Measurements from ENCODE around the gene CHSY1. TPM values are rescaled to one million over a fixed set of nuclear protein-coding genes. Genes with fewer than 3 reads are reported as not detected.
"Not testable (repeated sequence)": the region's sequence is repeated elsewhere in the genome, so short reads cannot be mapped to it uniquely, and the experiment has no call there.

CHSY1 gene
- 33.9 and 47.0 TPM in 2 replicates for total RNA-seq

- DNase-seq (ENCODE audit: extremely low read depth, low read depth, low spot score): no peak
Measured at GRCh38 chr15:101251830-101252820, at the start of gene CHSY1. CHSY1 (minus strand) TSS chr15:101252048; CDS start chr15:101251456, 592 bp downstream.

GRCh38 chr15:101296418-101297405 lies 44.9 kb upstream of the CHSY1 start:
- no peak for DNase-seq (ENCODE audit: extremely low read depth, low read depth, low spot score)

- no peak for DNase-seq (ENCODE audit: extremely low read depth, low read depth, low spot score)
Measured at GRCh38 chr15:101295607-101296161, 43.8 kb upstream of the CHSY1 start.

GRCh38 chr15:101294731-101295606 lies 43.1 kb upstream of the CHSY1 start, which contains the start of gene SNRPA1:
SNRPA1 (minus strand) TSS chr15:101295248; CDS start chr15:101295178, 70 bp downstream.
- DNase-seq (ENCODE audit: extremely low read depth, low read depth, low spot score): no peak

GRCh38 chr15:101293122-101293521 lies 41.3 kb upstream of the CHSY1 start:
- no peak for DNase-seq (ENCODE audit: extremely low read depth, low read depth, low spot score)

- no peak for DNase-seq (ENCODE audit: extremely low read depth, low read depth, low spot score)
Measured at GRCh38 chr15:101288905-101289513, 37.2 kb upstream of the CHSY1 start.

- not testable (repeated sequence) for DNase-seq (ENCODE audit: extremely low read depth, low read depth, low spot score)
Measured at GRCh38 chr15:101287342-101287741, 35.5 kb upstream of the CHSY1 start.

GRCh38 chr15:101286471-101287114 lies 34.7 kb upstream of the CHSY1 start:
- no peak for DNase-seq (ENCODE audit: extremely low read depth, low read depth, low spot score)

- no peak for DNase-seq (ENCODE audit: extremely low read depth, low read depth, low spot score)
Measured at GRCh38 chr15:101283931-101284330, 32.1 kb upstream of the CHSY1 start.

GRCh38 chr15:101280007-101280406 lies 28.2 kb upstream of the CHSY1 start:
- DNase-seq (ENCODE audit: extremely low read depth, low read depth, low spot score): no peak

GRCh38 chr15:101277943-101278564 lies 26.2 kb upstream of the CHSY1 start:
- DNase-seq (ENCODE audit: extremely low read depth, low read depth, low spot score): no peak

GRCh38 chr15:101277038-101277822 lies 25.4 kb upstream of the CHSY1 start, which contains the start of gene SELENOS:
SELENOS (minus strand) TSS chr15:101277485; CDS start chr15:101277417, 68 bp downstream.
- DNase-seq (ENCODE audit: extremely low read depth, low read depth, low spot score): no peak

- no peak for DNase-seq (ENCODE audit: extremely low read depth, low read depth, low spot score)
Measured at GRCh38 chr15:101276501-101277037, 24.7 kb upstream of the CHSY1 start.

GRCh38 chr15:101275018-101275417 lies 23.2 kb upstream of the CHSY1 start:
- no peak for DNase-seq (ENCODE audit: extremely low read depth, low read depth, low spot score)

- no peak for DNase-seq (ENCODE audit: extremely low read depth, low read depth, low spot score)
Measured at GRCh38 chr15:101273534-101273933, 21.7 kb upstream of the CHSY1 start.

- DNase-seq (ENCODE audit: extremely low read depth, low read depth, low spot score): no peak
Measured at GRCh38 chr15:101272584-101272983, 20.7 kb upstream of the CHSY1 start.

All from glomerular endothelial cell (primary cell).